ENCODE data around the gene PLCZ1.

PLCZ1 gene

GRCh38 chr12:18658179-18658578 is 79.6 kb downstream of the PLCZ1 start:
- TF ChIP-seq REST (IDR thresholded peaks at IDR 0.05; ENCODE audit: insufficient replicate concordance, low read depth) (no peak), POLR2AphosphoS5 (IDR thresholded peaks at IDR 0.05; ENCODE audit: low read depth) (no peak), GABPA (IDR thresholded peaks at IDR 0.05; ENCODE audit: low read depth) (no peak), CTCF (IDR thresholded peaks at IDR 0.05; ENCODE audit: insufficient read depth, low read length) (no peak), SPI1 (IDR thresholded peaks at IDR 0.05; ENCODE audit: borderline replicate concordance, low read depth) (no peak)
- DNase-seq (ENCODE audit: low read depth in 1 of 2, low spot score in 1 of 2) = no peak
- Histone ChIP-seq H3K27ac (replicated peaks) (no peak overlapping the region), H3K4me3 (replicated peaks; ENCODE audit: insufficient read depth, low read length) (no peak overlapping the region), H3K27me3 (ENCODE audit: insufficient read depth, poor library complexity, severe bottlenecking) (no peaks in the 10 kb centered on the region)

- H3K27me3 ChIP-seq (ENCODE audit: insufficient read depth, poor library complexity, severe bottlenecking) = no peaks in the 10 kb centered on the region
- no peak overlapping the region for H3K27ac ChIP-seq (replicated peaks)
- TF ChIP-seq REST (IDR thresholded peaks at IDR 0.05; ENCODE audit: insufficient replicate concordance, low read depth) (no peak), POLR2AphosphoS5 (IDR thresholded peaks at IDR 0.05; ENCODE audit: low read depth) (no peak), SPI1 (IDR thresholded peaks at IDR 0.05; ENCODE audit: borderline replicate concordance, low read depth) (no peak), CTCF (IDR thresholded peaks at IDR 0.05; ENCODE audit: insufficient read depth, low read length) (no peak), GABPA (IDR thresholded peaks at IDR 0.05; ENCODE audit: low read depth) (no peak)
- no peak overlapping the region for H3K4me3 ChIP-seq (replicated peaks; ENCODE audit: insufficient read depth, low read length)
- no peak for DNase-seq (ENCODE audit: low read depth in 1 of 2, low spot score in 1 of 2)
Observed at GRCh38 chr12:18655351-18655750, 82.5 kb downstream of the PLCZ1 start.

DNA sequence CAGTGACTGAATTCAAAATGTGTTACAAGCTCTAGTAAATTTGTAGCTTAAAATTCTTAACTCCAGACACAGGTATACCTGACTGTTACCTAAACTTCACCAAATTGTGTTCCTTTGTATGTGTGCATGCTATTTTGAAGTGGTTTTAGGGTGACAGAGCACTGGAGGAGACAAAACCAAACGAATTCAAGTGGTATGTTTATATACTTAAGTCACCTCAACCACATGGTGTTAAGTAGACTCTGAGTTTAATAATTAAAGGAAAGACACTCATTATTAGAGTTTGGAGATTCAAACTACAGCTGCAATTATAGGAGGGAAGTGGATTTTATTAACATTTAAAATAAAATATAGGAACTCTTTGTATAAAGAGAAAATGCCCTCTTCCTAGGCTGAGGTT is 84.3 kb downstream of the PLCZ1 start:
- Histone ChIP-seq H3K27me3 (ENCODE audit: insufficient read depth, poor library complexity, severe bottlenecking) (no peaks in the 10 kb centered on the region), H3K27ac (replicated peaks) (no peak overlapping the region), H3K4me3 (replicated peaks; ENCODE audit: insufficient read depth, low read length) (no peak overlapping the region)
- TF ChIP-seq CTCF (IDR thresholded peaks at IDR 0.05; ENCODE audit: insufficient read depth, low read length) = no peak
- TF ChIP-seq GABPA (IDR thresholded peaks at IDR 0.05; ENCODE audit: low read depth) = no peak
- TF ChIP-seq REST (IDR thresholded peaks at IDR 0.05; ENCODE audit: insufficient replicate concordance, low read depth) = no peak
- TF ChIP-seq POLR2AphosphoS5 (IDR thresholded peaks at IDR 0.05; ENCODE audit: low read depth) = no peak
- no peak for TF ChIP-seq SPI1 (IDR thresholded peaks at IDR 0.05; ENCODE audit: borderline replicate concordance, low read depth)
- no peak for DNase-seq (ENCODE audit: low read depth in 1 of 2, low spot score in 1 of 2)
